HG03064 (cell line): Measurements from ENCODE around the gene RIN1.
"Not testable (repeated sequence)": the region's sequence is repeated elsewhere in the genome, so short reads cannot be mapped to it uniquely, and the experiment has no call there.

Source experiments
- ATAC-seq: cut with Tn5 transposase; IDR thresholded peaks from one replicate; pipeline ENCODE4 v1.9.1; 2021; ENCODE audit warnings: low read depth; ENCODE audit not compliant: unreplicated experiment

Gene RIN1

GRCh38 chr11:66336234-66337102, at the start of gene RIN1:
Gene RIN1, minus strand, starts transcription at chr11:66336434. Its CDS starts 32 bp downstream, at chr11:66336402.
- ATAC-seq = no peak

- ATAC-seq = not testable (repeated sequence)
Observed at GRCh38 chr11:66384316-66384715, 48.1 kb upstream of the RIN1 start.

GRCh38 chr11:66380264-66380663, 44.0 kb upstream of the RIN1 start:
- ATAC-seq = not testable (repeated sequence)

GRCh38 chr11:66373690-66374287, 37.6 kb upstream of the RIN1 start:
- not testable (repeated sequence) for ATAC-seq

GRCh38 chr11:66373265-66373664, 37.0 kb upstream of the RIN1 start:
- no peak for ATAC-seq

- ATAC-seq = peak; percentile 58
Observed at GRCh38 chr11:66371627-66372415, 35.6 kb upstream of the RIN1 start, which contains the start of gene SLC29A2. Gene SLC29A2, minus strand, starts transcription at chr11:66371760. Its CDS starts 169 bp downstream, at chr11:66371591.

- ATAC-seq = no peak
Observed at GRCh38 chr11:66369073-66369894, 33.0 kb upstream of the RIN1 start.

- ATAC-seq = no peak
Observed at GRCh38 chr11:66368484-66368883, 32.2 kb upstream of the RIN1 start.

- no peak for ATAC-seq
Observed at GRCh38 chr11:66367561-66368312, 31.5 kb upstream of the RIN1 start.

- ATAC-seq = no peak
Observed at GRCh38 chr11:66366844-66367477, 30.7 kb upstream of the RIN1 start.

GRCh38 chr11:66365711-66366619, 29.7 kb upstream of the RIN1 start:
- no peak for ATAC-seq

GRCh38 chr11:66365166-66365565, 28.9 kb upstream of the RIN1 start:
- ATAC-seq = no peak

GRCh38 chr11:66363805-66364535, 27.7 kb upstream of the RIN1 start:
- no peak for ATAC-seq

GRCh38 chr11:66363187-66363601, 27.0 kb upstream of the RIN1 start:
- ATAC-seq = no peak

- no peak for ATAC-seq
Observed at GRCh38 chr11:66362481-66363147, 26.4 kb upstream of the RIN1 start.

- ATAC-seq = no peak
Observed at GRCh38 chr11:66361502-66361941, 25.3 kb upstream of the RIN1 start.
